Fibroblast of upper back skin (primary cell): ENCODE data around the gene NLN.

Experiments used
- DNase-seq: peaks from one replicate; pipeline ENCODE4 v3.0.0-alpha.2; 2013

NLN gene

DNA sequence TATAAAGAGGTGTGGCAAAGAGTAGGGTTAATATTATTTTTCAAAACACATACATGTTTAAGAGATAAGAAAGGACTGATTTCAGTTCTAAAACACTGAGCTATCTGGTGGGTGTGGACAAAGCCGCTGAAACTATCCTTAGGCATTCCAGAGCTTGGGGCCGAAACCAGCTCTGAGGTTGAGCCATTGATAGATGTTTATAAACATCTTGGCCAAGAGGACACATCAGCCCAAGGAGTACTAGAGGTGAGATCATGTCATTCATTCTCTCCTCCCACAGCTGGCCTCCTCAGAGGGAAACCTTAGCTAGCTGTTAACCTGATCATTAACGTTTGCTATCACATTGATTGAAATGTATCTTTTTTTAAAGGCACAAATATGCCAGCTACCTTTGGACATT is 89.9 kb downstream of the NLN start:
- DNase-seq, result no peak

DNA sequence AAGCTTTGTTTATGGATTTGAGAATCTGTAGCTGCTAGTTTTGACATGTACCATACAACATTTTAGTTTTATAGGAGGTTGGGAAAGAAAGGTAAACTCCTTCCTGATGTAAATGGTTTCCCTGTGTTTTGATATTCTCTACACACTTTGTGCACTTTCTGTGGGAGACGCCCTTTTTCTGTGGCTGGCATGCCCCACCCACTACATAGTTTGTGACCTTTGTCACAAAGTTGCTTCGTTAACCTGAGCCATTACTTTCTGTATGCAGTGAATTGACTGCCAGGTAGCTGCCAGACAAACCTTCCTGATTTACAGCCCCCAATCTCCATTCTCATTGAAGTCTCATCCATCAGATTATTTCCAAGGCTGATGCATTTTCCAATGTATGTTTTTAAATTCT is 90.6 kb downstream of the NLN start:
- DNase-seq, result no peak

DNA sequence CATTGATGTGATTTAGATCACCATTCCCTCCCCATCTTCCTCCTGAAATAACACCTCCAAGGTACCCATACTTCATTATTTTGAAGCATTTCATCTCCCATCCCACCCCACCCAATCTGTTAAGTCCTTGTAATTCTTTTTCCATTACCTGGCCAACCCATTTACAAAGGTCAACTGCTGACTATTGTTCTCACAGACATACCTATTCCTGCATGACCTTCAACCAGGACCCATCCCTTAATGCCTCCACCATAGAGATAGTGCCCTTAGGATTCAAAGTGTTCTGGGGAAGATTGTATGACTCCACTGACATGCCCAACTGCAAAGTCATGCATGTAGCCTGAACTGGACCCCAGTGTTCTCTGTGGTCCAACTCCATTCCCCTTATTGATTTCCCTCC is 91.2 kb downstream of the NLN start:
- DNase-seq, result no peak

DNA sequence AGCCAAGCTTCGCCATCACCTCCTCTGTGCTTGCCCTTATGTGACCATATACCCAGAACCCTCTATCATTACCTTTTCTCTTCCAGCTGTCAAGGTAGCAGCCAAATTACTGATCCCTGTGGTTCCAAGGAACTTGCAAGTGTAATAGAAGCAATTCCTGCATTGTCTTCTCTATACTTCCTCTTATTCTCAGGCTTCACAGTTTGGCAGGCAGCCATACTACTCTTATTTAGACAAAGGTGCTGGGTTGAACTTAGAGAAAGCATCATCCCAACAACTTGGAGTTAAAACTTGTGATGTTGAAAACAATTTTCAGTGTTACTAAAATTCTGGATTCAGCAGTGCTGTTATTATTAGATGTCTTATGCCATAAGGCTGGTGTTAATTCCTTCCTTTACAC is 93.2 kb downstream of the NLN start:
- DNase-seq, result no peak

DNA sequence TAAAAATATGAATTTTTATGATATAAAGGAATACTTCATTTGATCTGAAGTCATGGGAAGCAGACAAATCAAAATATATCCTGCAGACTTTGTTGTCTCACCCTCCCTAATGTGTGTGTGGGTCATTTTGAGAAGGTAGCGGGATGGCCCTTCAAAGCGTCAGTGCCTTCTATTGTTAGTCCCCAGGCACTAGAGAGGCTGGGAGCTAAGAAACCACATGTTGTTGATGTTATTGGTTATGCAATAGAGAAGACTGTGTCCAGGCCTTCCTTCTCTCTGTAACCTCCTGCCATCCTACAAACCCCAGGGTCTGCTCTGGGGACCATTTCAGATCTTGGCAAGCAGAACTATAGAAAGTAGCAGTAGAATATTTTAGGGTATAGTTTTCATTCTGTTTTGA is 94.7 kb downstream of the NLN start:
- no peak for DNase-seq

DNA sequence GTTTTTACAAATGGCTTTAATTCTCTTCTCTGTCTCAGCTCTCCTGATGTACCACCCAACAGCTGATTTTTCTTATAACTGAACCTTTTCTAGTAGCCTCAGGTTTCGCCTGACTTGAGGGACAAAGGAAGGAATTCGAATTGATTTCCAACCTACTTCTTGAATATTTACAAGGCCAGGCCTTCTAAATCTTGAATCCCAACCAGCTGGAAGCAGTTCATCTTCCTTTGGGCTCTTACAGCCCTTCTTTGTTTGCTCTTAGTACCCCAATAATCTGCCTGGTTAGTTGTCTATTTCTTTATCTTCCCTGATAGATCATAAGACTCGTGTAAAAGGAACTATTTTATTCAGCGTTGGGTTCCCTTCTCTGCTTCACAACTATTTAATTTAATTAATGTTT is 95.9 kb downstream of the NLN start:
- no peak for DNase-seq

DNA sequence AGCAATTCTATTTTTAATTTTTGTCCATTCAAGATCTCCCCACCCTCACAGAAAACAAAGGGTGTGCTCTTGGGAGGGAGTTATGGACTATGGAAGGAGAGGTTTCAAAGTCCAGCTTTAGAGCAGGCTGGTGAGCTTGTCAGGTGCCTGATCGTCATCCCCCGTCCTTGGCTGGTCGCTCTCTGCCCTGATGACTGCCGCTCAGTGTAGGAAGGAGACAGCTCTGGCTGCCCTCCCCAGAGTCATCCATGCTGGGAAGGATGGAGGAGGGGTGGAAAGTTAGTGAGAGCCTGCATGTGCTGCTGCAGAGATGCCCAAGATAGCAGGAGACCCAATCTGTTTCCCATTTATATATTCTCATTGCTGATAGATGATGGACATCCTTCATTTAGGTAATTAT is 96.6 kb downstream of the NLN start:
- DNase-seq, result no peak

DNA sequence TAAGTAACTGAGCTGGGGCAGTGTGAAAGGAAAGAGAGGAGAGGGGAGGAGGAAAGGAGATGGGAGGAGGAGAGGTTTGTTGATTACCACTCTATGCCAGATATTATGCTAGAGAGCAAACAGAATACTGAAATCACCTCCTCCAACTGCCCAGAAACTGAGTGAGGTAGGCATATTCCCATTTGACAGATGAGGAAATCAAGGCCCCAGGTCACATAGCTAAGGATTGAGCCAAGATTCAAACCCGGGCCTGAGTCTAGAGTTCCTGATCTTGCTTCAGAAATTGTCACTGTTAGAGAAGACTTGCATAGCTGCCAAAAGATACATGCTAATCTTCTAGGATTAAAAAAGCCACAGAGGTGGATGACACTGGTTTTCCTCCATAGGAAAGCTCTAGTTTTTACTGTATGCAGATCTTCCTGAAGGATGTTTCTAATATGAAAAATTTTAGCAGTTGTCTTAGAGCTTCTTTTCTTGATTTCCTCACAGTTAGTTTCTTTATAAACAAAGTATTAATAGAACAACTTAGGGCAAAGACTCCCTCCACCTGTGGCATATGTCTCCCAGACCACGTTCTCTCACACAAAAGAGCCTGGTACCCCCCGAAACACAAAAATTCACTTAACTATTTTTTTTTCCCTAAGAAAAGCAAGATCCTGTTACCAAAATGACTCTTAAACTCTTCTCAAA is 97.4 kb downstream of the NLN start:
- no peak for DNase-seq

DNA sequence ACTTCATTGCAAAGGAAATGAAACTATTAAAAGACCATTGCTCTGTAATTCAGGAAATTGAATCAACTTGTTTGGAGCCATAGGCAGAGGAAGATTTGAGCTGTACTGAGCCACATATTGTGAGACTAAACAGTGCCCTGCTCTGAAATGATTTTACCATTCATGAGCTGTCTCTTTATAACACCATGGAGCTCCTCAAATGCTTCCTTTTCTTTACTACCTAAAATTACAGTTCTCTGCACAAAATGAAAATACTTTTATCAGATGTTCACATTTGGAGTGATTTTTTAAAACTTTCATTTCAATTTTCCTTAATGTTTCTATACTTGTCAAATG is 97.9 kb downstream of the NLN start:
- no peak for DNase-seq

DNA sequence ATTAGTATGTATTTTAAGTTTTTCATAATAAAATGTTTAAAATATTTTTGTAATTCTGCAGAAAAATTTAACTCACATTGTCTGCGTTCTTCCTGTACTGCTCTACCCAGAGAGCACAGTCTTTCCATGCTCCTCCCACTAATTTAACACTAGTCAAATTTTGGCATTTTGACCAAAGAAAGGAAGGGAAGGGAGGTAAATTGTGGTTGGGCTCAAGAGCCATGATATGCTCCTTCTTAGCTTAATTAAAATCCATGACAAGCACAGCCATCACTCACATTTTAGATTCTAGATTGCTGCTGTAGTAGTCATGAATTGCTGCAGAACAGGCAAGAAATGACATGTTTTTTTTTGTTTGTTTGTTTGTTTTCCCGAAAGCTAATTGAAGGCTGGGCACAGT is 98.4 kb downstream of the NLN start:
- DNase-seq, result no peak

DNA sequence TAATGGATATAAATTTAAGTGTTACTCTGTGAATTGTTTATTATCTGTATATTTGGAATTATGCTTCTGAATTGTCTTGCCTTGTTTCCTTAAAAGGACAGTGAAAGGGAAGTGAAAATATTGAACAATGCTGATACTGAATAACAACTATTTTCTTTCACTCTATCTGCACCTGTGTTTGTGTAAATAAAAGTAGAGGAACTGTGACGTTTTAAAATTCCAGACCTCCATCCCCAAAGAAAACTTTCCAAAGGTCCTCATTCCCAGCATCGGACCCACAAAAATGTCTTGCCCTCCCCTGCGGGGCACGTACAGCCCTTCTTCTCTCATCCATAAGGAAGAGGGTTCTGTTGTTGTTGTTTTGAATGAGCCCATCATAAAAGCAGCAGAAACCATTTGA is 100.0 kb downstream of the NLN start:
- no peak for DNase-seq

DNA sequence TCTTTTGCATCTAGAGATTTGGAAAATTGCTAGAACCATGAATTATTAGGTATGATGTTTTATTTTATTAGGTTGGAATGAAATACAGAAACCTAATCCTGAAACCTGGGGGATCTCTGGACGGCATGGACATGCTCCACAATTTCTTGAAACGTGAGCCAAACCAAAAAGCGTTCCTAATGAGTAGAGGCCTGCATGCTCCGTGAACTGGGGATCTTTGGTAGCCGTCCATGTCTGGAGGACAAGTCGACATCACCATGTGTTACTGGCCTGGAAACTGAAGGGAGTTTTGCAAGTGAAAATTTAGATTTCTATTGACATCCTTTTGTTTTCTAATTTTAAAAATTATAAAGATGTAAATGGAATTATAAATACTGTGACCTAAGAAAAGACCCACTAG is 100.7 kb downstream of the NLN start:
- no peak for DNase-seq

DNA sequence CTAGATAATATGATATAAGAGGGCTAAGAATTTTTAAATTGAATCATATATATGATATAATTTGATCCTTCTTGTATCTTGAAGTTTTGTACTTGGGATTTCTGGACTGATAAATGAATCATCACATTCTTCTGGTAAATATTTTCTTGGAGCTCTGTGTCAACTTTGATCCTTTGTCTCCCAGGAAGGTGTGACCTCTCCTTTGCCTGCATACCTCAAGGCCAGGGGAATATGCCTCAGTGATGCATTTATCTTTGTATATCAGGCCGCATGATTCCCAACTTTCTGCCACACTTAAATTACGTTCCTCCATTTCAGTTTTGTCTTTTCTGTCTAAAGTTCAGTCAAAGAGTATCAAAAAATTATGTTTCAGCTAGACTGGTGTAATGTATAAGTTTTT is 101.2 kb downstream of the NLN start:
- DNase-seq, result peak; percentile 62

DNA sequence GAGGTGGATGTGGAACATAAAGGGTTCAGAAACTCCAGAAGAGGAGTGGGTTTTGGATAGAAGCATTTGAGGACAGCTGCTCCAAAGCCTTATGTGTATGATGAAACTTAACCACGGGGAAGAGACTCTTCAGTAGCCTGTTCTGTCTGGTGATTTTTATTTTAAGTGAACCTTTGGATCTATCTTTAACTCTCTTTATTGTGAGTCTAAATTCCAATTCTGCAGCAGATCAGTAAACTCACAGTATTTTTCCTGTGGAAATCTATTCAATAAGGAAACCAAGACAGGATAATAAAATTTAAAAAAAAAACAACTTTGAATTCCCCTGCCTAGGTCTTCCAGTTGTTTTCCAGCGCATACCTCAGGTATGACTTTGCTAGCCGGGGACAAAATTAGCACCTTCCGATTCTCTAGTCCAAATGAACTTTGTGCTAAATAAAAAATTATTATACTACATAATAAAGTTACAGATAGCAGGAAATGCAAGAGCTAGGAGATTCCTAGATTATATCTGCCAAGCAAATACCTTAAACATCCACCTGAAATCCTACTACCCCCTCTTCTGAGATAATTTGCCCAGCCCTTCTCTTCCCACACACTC is 101.9 kb downstream of the NLN start:
- no peak for DNase-seq

DNA sequence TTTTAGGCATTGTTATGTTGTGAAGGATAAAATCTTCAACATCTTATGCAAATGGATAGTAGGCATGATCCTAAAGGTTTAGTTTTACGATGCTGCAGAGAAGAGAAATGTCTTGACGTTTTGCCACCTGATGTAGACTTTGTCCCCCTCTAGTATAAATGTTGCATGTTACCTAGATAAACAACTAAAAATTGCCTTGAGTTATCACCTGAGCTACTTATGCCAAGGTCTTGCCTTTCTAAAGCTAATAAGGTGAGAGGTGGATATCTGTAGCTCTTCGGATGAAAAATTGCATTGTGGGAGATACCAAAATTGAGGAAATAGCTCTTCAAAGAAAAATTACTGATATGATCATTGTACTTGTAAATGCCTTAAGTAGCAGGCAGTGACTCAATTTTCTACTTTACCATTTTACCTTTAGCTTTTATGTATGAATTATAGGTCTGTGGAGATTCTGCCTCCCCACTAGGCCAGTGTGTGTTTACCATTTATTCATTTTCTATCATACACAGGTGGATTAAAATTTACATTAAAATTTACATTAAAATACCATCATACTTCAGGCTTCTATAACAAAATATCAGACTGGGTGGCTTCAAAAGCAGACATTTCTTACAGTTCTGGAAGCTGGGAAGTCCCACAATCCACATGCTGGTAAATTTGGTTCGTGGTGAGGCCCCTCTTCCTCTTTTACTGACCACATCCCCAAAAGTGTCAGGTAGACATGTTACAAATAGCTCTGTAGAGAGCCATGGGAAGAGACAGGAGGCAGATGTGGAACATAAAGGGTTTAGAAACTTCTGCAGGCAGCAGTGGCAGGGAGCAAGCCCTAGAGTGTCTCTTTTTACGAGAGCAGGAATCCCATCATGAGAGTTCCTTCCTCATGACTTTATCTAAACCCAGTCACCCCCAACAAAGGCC is 103.7 kb downstream of the NLN start:
- no peak for DNase-seq

DNA sequence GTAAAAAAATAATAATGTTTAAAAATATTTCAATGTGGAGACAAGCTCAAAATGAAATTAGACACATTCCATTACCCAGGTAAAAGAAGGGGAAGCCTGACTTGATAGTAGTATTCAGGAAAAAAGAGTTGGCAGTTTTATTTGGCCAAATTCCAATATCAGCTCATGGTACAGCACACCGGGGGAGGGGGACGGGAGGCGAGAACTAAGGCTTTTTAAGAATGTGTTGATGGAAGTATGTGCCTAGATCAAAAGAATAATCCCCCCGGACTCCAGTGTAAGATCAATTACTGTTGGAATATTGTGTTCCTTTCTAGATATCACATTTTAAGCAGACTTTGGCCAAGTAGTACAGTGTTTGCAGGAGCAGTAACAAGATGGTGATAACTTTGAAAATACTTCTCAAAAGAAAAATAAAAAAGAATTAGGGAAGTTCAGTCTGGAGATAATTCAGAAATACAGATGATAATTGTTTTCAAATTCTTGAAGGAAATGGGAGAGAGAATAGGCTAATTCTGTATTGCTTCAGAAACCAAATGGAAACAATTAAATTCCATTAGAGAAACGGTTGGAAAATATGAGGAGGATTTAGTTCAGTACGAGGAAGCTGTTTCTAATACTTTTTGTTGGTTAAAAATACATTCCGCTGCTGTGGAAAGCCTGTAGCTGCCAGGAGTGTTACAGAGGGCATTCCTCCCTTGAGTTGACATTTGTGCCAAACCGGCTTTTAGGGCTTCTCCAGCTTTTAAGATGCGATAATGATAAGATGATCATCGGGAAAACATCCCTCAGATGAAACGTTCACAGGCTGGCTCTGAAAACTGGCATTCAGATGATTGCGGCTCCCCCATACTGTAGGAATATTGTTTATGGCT is 106.3 kb downstream of the NLN start:
- peak; percentile 86 for DNase-seq

DNA sequence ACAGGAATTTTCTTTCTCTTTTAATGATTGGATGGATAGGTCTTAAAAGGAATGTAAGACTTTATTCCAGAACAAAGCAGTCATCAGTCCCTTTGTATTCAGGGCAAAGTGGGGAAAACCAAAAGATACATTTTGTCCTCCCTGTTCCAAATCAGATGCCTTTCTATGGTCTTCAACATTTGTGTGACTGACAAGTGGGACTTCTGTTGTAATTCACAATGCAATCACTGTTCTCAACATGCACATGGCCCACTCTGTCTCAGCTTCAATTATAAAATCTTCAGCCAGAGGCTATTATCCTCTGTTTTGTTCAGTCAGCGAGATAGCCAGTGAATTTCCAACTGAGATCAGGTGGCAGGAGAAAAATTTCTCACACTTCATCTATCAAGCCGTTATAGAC is 108.9 kb downstream of the NLN start:
- DNase-seq, result no peak

DNA sequence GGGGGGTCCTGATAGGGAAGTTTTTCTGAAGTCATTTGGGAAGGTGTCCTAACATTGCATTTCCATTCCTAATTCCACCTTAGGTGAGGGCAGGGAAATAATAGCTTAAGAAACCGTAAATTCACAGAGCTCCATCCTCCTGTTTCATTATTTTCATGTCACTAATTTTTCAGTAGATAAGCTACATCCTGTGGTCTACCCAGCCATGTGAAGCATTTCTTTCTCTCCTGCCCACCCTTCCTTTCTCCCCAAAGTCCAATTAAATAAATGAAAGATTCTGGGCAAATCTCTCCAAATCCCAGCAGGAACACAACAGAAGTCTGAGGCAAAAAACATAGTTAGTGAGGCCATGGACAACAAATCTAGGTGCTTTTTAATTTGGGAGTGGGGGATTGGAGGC is 109.3 kb downstream of the NLN start:
- DNase-seq, result no peak

DNA sequence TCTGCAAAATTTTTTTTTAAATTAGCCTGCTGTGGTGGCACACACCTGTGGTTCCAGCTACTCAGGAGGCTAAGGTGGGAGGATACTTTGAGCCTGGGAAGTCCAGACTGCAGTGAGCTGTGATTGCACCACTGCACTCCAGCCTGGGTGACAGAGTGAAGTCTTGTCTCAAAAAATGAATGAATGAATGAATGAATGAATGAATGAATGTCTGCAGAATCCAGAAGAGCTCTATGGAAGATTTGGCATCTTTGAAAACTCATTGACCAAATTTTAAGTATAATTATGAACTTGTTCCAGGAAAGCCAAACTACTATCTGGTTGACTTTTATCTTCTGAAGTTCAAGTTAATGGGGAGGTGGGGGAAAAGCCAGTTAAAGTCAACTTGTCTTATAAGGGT is 110.1 kb downstream of the NLN start:
- DNase-seq, result no peak

DNA sequence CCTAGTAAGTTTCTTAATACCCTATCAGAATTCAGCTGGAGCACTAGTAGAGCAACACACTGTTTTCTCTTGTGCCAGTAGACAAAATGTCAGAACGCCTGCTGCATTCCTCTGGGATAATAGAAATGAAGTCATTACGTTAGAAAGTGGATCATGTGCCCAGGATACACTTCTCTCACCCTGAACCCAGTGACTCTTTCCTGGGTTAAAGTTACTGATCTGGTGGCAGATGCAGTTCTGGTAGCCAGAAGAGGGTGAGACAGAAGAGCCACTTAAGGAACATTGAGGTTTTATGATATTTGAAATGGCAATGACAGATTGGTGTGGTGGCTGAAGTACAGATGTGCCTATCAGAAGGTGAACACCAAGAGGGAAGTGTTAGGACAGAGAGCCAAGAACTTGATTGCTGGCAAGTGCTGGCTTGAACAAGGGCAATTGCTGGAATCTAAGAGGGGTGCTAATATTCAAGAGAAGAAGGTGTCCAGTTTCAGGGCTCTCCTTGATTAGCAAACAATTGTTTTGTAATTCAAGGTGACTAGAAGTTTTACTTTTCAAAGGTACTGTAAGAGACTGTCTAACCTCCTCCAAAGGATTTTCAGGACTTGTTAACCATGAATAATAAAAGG is 110.7 kb downstream of the NLN start:
- no peak for DNase-seq

DNA sequence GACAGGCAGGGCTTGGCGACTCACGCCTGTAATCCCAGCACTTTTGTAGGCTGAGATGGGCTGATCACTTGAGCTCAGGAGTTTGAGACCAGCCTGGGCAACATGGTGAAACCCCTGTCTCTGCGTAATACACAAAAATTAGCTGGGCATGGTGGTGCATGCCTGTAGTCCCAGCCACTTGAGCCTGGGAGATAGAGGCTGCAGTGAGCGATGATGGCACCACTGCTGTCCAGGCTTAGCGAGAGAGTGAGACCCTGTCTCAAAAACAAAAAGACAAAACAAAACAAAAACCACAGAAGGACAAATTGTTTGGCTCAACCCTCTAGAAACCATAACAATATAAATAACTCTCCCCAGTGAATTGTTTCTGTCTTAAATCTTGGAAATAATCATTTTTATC is 111.8 kb downstream of the NLN start:
- DNase-seq, result no peak

DNA sequence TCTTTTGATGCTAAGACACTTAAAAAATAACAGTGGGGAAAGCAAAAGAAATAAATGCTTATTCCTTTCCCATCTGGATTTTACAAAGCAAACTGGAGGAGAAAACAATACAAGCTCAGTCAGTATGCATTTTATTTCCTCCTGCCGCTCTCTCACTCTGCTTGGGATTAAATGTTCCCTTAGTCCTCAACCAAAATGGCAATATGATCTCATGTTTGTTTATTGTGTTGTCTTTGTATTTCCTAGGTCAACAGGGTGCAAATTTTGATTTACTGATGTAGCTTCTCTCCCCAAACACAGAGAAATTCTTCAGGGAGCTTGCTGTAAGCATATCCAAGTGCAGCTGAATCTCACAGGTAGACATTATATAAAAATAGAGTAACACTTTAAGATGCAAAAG is 112.3 kb downstream of the NLN start:
- DNase-seq, result no peak

DNA sequence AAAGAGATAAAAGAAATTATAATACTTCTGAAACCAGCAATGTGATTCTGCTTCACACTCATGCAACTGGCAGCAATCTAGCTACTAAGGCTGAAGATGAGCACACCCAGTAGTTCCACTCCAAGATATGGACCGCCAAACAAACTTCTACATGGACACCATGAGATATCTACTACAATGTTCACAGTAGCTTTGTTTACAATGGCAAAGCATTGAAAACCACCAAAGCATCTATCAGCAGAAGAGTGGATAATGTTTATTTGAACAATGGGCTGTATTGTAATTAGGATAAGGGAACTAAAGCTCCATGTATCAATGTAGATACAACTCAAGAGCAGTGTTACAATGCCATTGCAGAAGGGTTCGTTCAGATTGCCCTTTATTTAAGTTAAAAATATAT is 113.2 kb downstream of the NLN start:
- no peak for DNase-seq
